Activated CD8-positive, alpha-beta memory T cell treated with anti-CD3 and anti-CD28 coated beads for 36 hours (primary cell): ENCODE measurements around the gene GBF1. TPM values are rescaled to one million over a fixed set of nuclear protein-coding genes. Genes with fewer than 3 reads are reported as not detected.

Experiments
- CTCF ChIA-PET: fragments of 350-600 bp; sonication (Branson Sonifier 250); formaldehyde crosslinking; loops from one replicate; lab custom pipeline; 2021; ENCODE audit warnings: antibody characterized with exemption; lab: Charles Lee
- POLR2A ChIA-PET: fragments of 350-600 bp; sonication (Branson Sonifier 250); formaldehyde crosslinking; loops from one replicate; lab custom pipeline; 2021; ENCODE audit warnings: antibody characterized with exemption; lab: Charles Lee
- total RNA-seq, 2 experiments: library from RNA; stranded (reverse); gene quantifications; one replicate each; pipeline ENCODE4 v1.2.3, GENCODE V29; 2021

GBF1 gene
- total RNA-seq, 2 experiments from 2014 or later: 34.9 to 36.1 TPM

DNA sequence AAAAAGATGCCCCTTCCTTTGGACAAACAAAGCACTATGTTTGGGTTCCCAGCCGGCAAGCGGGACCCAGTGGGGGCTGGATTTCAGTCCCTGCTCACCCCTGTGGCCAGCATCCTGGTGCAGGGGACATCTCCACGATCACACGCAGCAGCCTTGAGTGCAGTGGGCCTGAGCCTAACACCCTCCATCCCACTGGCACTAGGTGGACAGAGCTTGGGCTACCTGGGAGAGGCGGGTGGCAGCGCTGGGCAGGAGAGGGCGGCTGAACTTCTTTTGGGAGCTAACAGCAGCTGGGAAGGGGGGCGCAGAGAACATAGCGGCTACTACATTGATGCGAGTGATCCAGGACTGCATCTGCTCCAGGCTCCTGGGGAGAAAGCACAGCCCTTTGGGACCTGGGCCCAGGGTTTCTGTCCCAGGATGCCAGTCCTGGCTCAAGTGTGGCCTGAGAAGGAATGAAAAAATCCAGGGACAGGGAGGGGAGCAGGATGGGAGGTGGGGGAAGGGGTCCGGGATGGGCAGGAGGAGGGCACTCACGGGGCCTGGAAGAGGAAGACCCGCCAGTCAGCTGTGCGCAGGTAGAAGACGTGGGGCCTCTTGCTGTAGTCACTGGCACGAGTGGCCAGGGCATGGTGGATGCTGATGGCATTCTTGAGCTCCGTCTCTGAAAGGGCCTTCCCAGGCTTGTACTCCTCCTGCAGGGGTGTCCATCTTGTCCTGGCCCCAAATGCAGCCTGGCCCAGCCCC lies 159.2 kb downstream of the GBF1 start:
- CTCF ChIA-PET: interaction anchor here (0.6 to 3.1 kb wide), 5 partner anchors 10 to 1346 kb away, joined by 3 to 23 read pairs (median 3); partner anchors contain the start of gene FBXL15

GRCh38 chr10:102405108-102405571 lies 159.8 kb downstream of the GBF1 start:
- CTCF ChIA-PET: interaction anchor here (0.6 to 3.1 kb wide), 4 partner anchors 17 to 307 kb away, joined by 3 to 23 read pairs (median 3); partner anchors contain the start of gene FBXL15
- POLR2A ChIA-PET: interaction anchor here (0.8 to 2.9 kb wide), 4 partner anchors 10 to 57 kb away, joined by 3 to 15 read pairs (median 4); partner anchors contain the start of genes FBXL15 and NFKB2

More for the DNA sequence above, 159.2 kb downstream of the GBF1 start:
- POLR2A ChIA-PET: interaction anchor here (0.6 to 2.9 kb wide), 6 partner anchors 9 to 68 kb away, joined by 3 to 15 read pairs (median 5); partner anchors contain the start of genes C10orf95, FBXL15 and NFKB2

GRCh38 chr10:102405632-102406031 lies 160.3 kb downstream of the GBF1 start:
- ChIA-PET CTCF (interaction anchor here (0.6 to 3.1 kb wide), 8 partner anchors 10 to 308 kb away, joined by 3 to 23 read pairs (median 3); partner anchors contain the start of genes FBXL15 and NFKB2), POLR2A (interaction anchor here (0.8 to 2.9 kb wide), 4 partner anchors 11 to 56 kb away, joined by 3 to 15 read pairs (median 4); partner anchors contain the start of genes FBXL15 and NFKB2)

DNA sequence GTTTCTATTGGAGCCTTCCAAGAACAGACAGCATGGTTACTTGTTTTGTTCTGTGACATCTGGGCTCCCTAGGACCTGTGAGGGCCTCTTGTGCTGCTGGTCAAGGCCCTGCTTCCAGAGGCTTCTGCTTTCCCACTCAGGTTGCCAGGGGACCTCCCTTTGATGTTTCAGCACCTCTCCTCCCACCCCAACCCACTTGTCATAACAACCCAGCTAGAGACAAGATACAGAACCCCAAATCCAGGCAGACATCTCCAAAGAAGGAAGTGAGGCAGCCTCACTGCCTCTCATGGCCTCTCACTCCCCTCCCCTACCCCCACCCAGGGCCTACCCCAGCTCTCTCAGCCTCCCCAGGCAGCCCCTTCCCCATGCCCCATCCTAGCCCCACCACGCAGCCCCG lies 161.5 kb downstream of the GBF1 start:
- CTCF ChIA-PET: interaction anchor here (0.8 to 2.3 kb wide), 4 partner anchors 13 to 177 kb away, joined by 4 to 5 read pairs (median 4); no protein-coding TSS in a partner anchor
- POLR2A ChIA-PET: interaction anchor here (0.6 to 2.9 kb wide), 6 partner anchors 9 to 42 kb away, joined by 3 to 15 read pairs (median 4); partner anchors contain the start of genes FBXL15 and NFKB2

- ChIA-PET CTCF (interaction anchor here (0.6 to 2.3 kb wide), 3 partner anchors 8 to 14 kb away, joined by 3 to 5 read pairs (median 4); no protein-coding TSS in a partner anchor), POLR2A (interaction anchor here (0.6 to 1.2 kb wide), 3 partner anchors 12 to 270 kb away, joined by 3 to 9 read pairs (median 3); partner anchors contain the start of gene NFKB2)
Observed at GRCh38 chr10:102407425-102408130, 162.2 kb downstream of the GBF1 start.

DNA sequence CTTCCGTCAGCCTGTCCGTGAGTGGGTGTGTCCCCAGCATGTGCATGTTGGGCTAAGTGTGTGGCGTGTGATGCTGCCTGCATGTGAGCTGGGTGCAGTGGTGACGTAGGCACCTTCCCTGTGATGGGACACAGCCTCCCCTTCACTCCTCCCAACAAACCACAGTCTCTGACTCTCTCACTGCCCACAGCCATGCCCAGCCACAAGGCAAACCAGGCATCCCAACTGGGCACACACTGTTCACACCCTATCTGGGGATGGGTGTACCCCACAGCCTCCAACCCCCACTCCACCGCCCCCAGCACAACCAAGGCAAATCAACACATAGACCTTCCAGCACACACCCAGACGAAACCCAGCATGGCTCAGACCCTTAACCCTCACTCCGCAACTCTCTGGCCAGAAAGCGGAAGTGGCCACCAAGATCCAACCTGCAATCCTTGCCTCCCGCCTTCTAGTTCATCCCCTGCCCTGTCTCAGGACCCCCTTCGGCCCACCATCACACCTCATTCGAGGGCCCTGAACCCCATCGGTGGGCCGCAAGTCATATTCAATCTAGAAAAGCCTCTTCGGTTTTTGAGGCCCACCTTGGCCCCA lies 162.9 kb downstream of the GBF1 start:
- ChIA-PET CTCF (interaction anchor here (2.3 kb wide), 1 partner anchor 14 kb away, joined by 5 read pairs; no protein-coding TSS in a partner anchor), POLR2A (interaction anchor here (1.2 kb wide), 1 partner anchor 13 kb away, joined by 9 read pairs; the partner anchor contains the start of gene NFKB2)

DNA sequence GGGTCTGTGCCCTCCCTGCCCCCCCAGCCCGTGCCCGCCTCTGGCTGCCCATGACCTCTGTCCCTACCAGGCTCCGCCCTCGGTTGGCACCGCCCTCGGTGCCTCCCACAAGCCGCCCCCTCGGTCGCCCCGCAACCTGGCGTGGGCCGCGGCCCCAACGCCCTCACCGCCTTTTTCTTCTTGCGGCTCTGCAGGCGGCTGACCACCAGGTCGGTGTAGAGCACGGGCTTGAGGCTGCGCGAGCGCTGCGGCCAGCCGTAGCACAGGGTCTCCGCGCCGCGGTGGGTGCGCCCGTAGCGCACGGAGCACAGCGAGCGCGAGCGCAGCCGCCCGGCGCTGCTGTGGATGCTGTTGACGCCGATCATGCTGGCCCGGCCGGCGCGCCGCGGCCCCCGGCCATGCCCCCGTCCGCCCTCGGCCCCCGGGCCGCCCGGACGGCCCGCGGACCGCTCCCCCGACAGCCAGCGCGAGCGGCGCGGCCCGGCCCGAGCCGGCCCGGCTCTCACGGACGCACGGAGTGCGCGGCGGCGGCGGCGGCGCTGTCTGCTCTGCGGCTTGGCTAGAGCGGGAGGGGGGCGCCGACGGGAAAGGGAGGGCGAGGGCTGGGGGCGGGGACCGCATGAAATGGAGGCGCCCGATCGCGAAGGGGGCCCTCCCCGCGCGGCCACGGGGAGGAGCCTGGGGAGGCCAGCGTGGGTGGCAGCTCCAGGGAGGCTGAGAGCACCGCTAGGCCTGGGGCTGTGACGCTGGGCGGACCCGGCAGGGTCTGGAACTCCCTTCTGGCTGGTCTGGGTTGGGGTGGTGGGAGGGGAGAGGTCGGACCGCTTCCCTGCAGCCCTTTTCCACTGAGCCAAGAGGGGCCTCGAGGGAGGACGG lies 163.6 kb downstream of the GBF1 start:
- ChIA-PET CTCF (interaction anchor here (1.0 to 2.3 kb wide), 5 partner anchors 9 to 177 kb away, joined by 4 to 8 read pairs (median 5); partner anchors contain the start of gene FBXL15), POLR2A (interaction anchor here (0.6 to 0.8 kb wide), 2 partner anchors 9 to 45 kb away, joined by 3 to 7 read pairs; no protein-coding TSS in a partner anchor)

DNA sequence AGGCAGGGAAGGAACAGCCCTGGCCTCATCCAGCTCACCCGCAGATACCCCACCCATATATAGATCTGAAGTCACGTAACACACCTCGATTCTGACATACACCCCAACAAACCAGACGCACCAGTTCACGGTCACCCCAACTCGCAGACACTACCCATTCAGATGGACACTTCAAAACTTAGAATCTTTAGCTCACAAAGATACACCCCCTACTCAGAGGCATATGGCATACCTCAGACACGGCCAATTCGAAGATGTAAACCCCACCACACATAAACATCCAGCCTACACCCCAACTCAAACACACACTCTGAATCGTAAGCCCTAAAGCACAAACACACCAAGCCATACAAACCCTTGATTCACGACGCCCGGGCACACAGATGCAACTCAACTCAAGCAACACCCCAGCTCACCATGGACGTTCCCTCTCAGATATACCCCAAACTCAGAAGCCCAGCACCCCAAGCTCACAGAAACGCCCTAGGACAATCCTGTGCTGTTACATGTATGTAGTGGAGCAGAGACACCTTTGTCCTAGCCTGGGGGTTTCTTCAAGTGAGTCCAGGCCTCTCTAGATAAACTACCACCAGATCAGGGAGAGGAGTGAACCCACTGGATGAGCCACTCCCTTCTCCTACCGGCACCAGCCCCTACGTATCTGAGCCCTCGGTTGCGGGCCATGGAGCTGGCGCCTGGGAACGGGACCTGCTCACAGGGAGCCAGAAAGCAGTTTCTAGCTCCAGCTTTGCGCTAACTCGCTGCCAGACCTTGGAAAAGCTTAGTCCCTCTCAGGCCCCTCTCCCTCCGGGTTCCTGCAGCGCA lies 164.5 kb downstream of the GBF1 start:
- ChIA-PET POLR2A (interaction anchor here (0.6 to 2.1 kb wide), 3 partner anchors 9 to 44 kb away, joined by 3 to 7 read pairs (median 5); partner anchors contain the start of gene FBXL15), CTCF (interaction anchor here (0.8 to 1.8 kb wide), 7 partner anchors 10 to 181 kb away, joined by 3 to 8 read pairs (median 4); partner anchors contain the start of genes CUEDC2 and FBXL15)

DNA sequence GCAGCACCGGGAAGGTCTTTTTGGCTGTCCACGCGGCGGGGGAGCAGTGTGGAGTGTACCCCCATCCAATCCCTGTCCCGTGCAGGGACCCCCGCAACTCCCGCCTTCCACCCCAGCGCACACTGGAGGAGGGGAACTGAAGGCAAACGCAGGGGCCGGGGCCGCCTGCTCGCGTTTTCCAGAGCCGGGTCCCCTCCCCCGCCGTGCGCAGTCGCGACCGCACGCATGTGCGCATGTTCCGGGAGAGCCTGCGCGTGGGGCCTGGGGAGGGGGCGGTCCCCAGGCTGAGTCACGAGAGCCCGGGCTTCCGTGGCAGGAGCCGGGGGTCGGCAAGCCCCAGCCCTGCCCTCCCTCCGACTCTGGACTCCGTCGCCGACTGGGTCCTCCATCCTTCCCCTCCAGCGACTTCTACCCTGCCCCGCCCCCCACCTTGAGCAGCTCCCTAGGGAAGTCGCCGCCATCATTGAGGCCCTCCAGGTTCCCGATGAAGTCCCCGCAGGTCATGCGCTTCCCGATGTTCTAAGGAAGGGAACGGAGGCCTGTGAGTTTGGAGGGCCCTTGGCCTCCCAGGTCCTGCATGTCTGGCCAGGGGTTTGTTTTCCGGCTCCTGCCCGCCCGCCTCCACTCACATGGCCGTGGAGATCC lies 165.2 kb downstream of the GBF1 start:
- ChIA-PET CTCF (interaction anchor here (0.6 to 1.8 kb wide), 9 partner anchors 10 to 278 kb away, joined by 3 to 8 read pairs (median 3); partner anchors contain the start of genes CUEDC2, FBXL15 and PPRC1), POLR2A (interaction anchor here (2.1 kb wide), 1 partner anchor 10 kb away, joined by 5 read pairs; the partner anchor contains the start of gene FBXL15)

DNA sequence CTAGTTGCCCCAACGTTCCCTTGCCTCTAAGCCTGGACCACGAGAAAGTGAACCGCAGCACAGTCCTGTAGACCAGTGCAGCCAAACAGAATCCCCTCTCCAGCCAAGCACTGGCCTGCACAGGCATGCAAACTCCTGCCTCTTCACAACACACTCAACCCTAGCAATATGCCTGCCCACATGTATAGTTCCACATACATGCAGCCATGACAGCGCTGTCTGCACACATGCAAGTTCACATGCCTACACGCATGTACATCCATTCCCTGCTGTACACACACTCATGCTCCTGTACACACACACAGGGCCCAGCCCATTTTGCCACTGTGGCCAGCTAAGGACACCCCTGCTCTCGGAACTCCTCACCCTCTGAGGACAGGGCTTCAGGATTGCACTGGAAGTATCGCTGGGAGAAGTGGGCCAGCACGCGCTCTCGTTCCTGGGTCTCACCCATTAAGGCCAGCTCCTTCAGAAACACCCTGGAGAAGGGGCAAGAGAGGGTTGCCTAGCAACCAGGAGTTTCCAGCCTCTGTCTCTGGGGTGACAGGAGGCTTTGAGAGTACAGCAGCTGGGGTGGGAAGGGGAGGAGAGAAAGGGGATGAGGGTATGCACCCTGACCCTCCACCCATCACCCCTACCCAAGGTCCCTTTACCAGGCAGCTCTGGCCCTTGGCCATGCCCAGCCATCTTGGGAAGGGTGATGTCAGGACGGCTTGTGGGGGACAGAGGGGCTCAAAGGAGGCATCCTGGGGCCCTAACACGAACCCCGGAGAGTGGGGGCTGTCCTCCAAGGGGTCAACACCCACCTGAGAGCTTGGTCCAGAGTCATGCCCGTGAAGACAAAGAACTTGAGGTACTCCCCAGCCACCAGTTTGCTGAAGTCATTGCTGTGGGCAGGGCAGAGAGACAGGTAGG lies 166.3 kb downstream of the GBF1 start:
- ChIA-PET CTCF (interaction anchor here (0.6 to 3.3 kb wide), 8 partner anchors 8 to 279 kb away, joined by 3 to 18 read pairs (median 3); partner anchors contain the start of genes CUEDC2, FBXL15 and PPRC1), POLR2A (interaction anchor here (0.8 to 2.1 kb wide), 3 partner anchors 8 to 16 kb away, joined by 3 to 5 read pairs (median 5); partner anchors contain the start of genes FBXL15 and NFKB2)

- POLR2A ChIA-PET: interaction anchor here (0.8 to 1.0 kb wide), 2 partner anchors 9 to 16 kb away, joined by 3 to 5 read pairs; partner anchors contain the start of gene NFKB2
- CTCF ChIA-PET: interaction anchor here (0.7 to 3.3 kb wide), 6 partner anchors 9 to 171 kb away, joined by 3 to 18 read pairs (median 3); no protein-coding TSS in a partner anchor
Observed at GRCh38 chr10:102412293-102412692, 167.0 kb downstream of the GBF1 start.

- ChIA-PET POLR2A (interaction anchor here (0.5 kb wide), 1 partner anchor 111 kb away, joined by 4 read pairs; no protein-coding TSS in a partner anchor), CTCF (interaction anchor here (0.7 to 3.3 kb wide), 4 partner anchors 10 to 171 kb away, joined by 3 to 18 read pairs (median 3); no protein-coding TSS in a partner anchor)
Observed at GRCh38 chr10:102413053-102413705, 167.8 kb downstream of the GBF1 start.
